Omental fat pad (tissue), 4 donors: ENCODE measurements around the gene NAV2. TPM values are rescaled to one million over a fixed set of nuclear protein-coding genes. Genes with fewer than 3 reads are reported as not detected.

Experiments
- ATAC-seq: fragments of 150-250 bp; one replicate; pipeline ENCODE4 v1.9.1; 2016; ENCODE audit warnings: mild to moderate bottlenecking, moderate library complexity; ENCODE audit not compliant: low FRiP score
- DNase-seq: peaks from one replicate; pipeline ENCODE4 v3.0.0-alpha.2; 2019; ENCODE audit warnings: low spot score
- total RNA-seq, 4 donors: library from RNA; depleted of rRNA; stranded (reverse); fragments of >200 nt; gene quantifications; one replicate each; pipeline ENCODE4 v1.1.0, GENCODE V29; 2016
- TF ChIP-seq, protein P1 (sequence below), 3 donors: fragments of 450-650 bp; IDR thresholded peaks; one replicate each; pipeline ENCODE4 v1.5.1; 2016 to 2017; ENCODE audit warnings: antibody characterized with exemption in 3 of 3, mild to moderate bottlenecking in 3 of 3, moderate library complexity in 2 of 3

NAV2 gene
- total RNA-seq, 4 donors from 2014 or later: 6.3 to 41.6 (median 13.0) TPM

DNA sequence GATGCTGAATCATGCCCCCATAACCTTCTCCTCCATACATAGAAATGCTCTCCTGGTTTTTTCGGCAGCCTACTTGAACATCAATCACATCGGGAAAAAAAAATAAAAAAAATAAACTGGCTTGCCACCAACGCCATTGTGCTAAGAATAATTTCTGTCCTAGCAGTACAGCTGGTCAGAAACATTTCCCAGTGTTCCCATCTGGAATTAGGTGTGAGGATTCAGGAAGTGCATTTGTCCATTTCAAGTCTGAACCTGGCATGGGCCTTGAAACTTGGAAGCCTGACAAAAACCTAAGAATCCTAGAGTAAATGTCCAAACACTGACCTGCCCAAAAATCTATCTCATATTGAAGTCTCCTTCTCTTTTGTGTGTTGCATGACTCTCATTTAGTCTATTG, 16.6 kb upstream of the NAV2 start:
- TF ChIP-seq, protein P1, sequence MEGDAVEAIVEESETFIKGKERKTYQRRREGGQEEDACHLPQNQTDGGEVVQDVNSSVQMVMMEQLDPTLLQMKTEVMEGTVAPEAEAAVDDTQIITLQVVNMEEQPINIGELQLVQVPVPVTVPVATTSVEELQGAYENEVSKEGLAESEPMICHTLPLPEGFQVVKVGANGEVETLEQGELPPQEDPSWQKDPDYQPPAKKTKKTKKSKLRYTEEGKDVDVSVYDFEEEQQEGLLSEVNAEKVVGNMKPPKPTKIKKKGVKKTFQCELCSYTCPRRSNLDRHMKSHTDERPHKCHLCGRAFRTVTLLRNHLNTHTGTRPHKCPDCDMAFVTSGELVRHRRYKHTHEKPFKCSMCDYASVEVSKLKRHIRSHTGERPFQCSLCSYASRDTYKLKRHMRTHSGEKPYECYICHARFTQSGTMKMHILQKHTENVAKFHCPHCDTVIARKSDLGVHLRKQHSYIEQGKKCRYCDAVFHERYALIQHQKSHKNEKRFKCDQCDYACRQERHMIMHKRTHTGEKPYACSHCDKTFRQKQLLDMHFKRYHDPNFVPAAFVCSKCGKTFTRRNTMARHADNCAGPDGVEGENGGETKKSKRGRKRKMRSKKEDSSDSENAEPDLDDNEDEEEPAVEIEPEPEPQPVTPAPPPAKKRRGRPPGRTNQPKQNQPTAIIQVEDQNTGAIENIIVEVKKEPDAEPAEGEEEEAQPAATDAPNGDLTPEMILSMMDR (IDR thresholded peaks at IDR 0.05): no peak
- DNase-seq (no peak), ATAC-seq (no peak)

DNA sequence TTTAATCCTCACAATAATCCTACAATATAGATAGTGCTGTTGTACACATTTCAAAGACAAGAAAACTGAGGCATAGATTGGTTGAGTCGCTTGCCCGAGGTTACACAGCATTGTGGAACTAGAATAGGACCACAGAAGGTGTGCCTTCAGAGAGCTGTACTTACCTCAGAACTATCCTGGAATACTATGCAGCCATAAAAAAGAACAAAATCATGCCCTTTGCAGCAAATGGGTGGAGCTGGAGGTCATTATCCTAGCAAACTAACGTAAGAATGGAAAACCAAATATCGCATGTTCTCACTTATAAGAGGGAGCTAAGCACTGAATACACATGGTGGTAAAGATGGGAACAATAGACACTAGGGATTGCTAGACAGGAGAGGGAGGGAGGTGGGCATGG, 15.7 kb upstream of the NAV2 start:
- TF ChIP-seq, protein P1 (IDR thresholded peaks at IDR 0.05): no peak
- DNase-seq: no peak
- no peak for ATAC-seq

DNA sequence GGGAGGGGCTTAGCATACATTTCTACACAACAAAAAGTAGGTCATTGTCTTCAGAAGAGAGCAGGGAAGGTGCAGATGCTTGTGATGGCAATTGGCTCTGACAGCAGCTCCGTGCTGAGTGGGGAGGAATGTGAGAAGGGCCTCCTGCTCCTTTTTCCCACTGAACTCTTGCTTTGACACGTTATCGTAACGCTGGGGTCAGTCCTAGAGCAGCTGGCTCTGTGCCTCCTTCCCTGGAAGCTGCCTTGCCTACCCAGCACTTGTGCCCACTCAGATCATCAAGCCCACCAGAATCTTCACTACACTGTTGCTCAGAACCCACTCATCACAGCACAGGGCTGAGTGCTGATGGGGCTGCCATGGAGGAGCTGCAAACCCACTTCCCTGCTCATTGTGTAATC, 14.9 kb upstream of the NAV2 start:
- TF ChIP-seq, protein P1 (IDR thresholded peaks at IDR 0.05): no peak
- ATAC-seq (no peak), DNase-seq (no peak)

DNA sequence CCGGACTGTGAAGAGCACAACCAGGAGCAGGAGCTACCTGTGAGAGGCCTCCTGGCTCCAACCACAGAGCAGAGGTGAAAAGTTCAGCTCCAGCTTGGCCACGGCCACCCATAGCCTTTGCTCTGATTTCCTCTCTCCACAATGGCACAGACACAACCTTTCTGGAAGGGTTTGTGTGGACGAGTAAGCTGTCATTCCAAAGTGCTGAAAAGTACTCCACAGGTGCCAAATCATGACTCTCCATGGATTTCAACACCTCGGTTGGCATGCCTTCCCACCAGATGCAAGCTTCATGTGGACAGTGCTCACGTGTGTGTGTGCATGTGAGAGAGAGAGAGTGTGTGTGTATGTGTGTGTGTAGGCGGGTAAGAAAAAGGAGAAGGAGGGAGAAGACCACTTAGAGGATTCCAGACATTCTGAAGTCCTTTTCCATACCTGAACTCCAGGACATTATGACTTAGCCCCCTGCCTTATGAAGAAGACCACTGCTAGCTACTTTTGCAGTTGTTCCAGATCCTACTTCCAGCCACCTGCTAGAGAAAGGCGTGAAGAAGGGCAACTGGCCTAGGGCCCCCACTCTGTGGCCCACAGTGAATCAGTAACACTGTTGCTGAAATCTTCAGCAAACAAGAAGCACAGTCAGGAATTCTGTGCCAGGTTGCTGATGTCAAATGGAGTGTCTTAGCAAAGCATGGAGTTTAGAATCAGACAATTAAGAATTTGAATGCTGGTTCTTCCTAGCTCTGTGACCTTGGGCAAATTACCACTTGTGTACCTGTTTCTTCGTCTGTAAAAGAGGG, 13.9 kb upstream of the NAV2 start:
- TF ChIP-seq, protein P1 (IDR thresholded peaks at IDR 0.05): no peak
- peak; percentile 70 for ATAC-seq
- no peak for DNase-seq

DNA sequence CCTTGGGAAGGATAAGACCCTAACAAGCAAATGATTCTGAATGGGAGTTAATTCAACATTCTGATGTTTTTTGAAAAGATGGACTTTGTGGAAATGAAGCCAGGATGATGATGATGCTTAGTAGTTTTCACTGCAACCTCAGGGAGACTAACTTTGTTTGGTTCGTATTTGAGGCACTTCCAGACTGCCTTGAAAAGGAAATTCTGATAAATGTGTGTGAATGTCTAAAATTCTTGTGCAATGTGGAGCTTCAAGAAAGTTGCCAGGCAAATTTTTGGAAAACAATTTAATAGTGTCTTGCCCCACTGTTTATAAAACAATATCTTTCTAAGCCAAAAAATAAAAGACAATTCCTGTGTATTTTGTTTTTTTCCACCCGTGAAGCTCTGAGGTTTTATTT, 11.2 kb upstream of the NAV2 start:
- TF ChIP-seq, protein P1 (IDR thresholded peaks at IDR 0.05): no peak
- DNase-seq (no peak), ATAC-seq (no peak)

DNA sequence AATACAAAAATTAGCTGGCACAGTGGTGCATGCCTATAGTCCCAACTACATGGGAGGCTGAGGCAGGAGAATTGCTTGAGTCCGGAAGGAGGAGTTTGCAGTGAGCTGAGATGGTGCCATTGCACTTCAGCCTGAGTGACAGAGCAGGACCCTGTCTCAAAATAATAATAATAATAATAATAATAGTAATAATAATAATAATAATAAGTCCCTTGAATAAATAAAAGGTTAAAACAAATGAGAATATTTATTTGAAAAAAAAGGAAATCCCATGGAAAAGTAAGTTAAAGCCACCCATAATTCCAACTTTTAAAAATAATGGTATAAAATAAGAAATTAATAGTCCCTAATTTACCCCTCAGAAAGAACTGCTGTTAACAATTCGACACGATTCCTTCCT, 10.0 kb upstream of the NAV2 start:
- TF ChIP-seq, protein P1 (IDR thresholded peaks at IDR 0.05): no peak
- no peak for ATAC-seq
- DNase-seq: no peak

DNA sequence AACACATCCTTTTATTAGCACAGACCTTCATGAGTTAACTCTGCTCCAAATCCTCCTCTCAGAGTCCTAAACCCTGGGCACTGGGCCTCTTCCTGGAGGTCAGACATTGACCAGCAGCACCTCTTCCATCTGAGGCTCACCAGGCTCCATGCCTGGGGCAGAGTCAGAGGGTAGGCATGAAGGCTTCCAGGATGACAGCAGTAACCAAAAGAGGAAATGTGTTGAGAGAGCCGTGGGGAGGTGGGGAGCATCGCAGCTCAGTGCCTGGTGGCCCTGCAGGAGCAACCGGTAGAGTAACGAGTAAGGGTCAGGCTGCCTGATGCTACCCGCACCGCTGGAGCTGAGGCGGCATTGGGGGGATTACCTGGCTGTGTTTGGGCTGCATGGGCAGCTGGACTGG, 9.4 kb upstream of the NAV2 start:
- TF ChIP-seq, protein P1 (IDR thresholded peaks at IDR 0.05): no peak
- DNase-seq (no peak), ATAC-seq (no peak)
